ENCODE measurements around the gene ISM1. TPM values are rescaled to one million over a fixed set of nuclear protein-coding genes. Genes with fewer than 3 reads are reported as not detected.
A peak's percentile ranks its signal among the peaks of the same experiment; 100 is the strongest.

The ISM1 gene
- total and polyA plus RNA-seq, 2 of the 13 experiments (the other 11 are each of a cell fraction or from before 2014, with no cell fraction given), result 0.40 to 1.4 TPM

DNA sequence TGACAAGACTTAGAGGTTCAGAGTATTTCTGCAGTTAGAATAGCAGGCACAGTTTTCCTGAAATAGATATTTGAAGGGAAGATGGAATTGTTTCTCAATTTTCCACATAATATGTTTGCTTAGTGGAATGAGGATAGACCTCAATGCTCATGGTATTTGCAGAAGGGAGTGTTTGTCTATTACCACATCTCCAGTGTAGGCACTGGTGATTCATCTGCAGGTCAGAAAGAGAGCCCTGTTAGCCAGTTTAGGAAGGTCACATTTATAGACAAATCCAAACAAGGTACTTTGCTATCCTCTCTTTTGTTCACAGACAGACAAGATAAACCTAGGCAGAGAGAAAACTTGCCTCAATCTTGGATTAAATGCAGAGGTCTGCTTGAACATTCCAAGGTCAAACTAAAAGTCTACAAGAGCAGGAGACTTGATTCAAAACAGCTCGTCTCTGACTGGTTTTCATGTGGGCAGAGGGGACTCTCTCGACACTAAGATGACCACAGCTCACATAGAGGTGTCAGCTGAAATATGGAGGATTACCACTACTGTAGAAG is 22.8 kb downstream of the ISM1 start (continued):
- TF ChIP-seq, protein P1, sequence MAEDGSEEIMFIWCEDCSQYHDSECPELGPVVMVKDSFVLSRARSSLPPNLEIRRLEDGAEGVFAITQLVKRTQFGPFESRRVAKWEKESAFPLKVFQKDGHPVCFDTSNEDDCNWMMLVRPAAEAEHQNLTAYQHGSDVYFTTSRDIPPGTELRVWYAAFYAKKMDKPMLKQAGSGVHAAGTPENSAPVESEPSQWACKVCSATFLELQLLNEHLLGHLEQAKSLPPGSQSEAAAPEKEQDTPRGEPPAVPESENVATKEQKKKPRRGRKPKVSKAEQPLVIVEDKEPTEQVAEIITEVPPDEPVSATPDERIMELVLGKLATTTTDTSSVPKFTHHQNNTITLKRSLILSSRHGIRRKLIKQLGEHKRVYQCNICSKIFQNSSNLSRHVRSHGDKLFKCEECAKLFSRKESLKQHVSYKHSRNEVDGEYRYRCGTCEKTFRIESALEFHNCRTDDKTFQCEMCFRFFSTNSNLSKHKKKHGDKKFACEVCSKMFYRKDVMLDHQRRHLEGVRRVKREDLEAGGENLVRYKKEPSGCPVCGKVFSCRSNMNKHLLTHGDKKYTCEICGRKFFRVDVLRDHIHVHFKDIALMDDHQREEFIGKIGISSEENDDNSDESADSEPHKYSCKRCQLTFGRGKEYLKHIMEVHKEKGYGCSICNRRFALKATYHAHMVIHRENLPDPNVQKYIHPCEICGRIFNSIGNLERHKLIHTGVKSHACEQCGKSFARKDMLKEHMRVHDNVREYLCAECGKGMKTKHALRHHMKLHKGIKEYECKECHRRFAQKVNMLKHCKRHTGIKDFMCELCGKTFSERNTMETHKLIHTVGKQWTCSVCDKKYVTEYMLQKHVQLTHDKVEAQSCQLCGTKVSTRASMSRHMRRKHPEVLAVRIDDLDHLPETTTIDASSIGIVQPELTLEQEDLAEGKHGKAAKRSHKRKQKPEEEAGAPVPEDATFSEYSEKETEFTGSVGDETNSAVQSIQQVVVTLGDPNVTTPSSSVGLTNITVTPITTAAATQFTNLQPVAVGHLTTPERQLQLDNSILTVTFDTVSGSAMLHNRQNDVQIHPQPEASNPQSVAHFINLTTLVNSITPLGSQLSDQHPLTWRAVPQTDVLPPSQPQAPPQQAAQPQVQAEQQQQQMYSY (CRISPR knock-in tag; IDR thresholded peaks at IDR 0.05), result no peak; the same call in 1 of the 2 replicates
- TF ChIP-seq ASH2L (IDR thresholded peaks at IDR 0.05; ENCODE audit: insufficient read length, low read depth, low read length) (peak; percentile 82), TAF1 (CRISPR knock-in tag; IDR thresholded peaks at IDR 0.05) (no peak), MED13 (CRISPR knock-in tag; IDR thresholded peaks at IDR 0.05) (peak; percentile 95), ZBTB42 (CRISPR knock-in tag; IDR thresholded peaks at IDR 0.05) (no peak), GTF2F1 (IDR thresholded peaks at IDR 0.05; ENCODE audit: low read length) (no peak), NR1H2 (CRISPR knock-in tag; IDR thresholded peaks at IDR 0.05; ENCODE audit: borderline replicate concordance, low read depth) (no peak), GATAD2A (CRISPR knock-in tag; IDR thresholded peaks at IDR 0.05) (peak; percentile 100), CHCHD3 (CRISPR knock-in tag; IDR thresholded peaks at IDR 0.05) (no peak), HDAC6 (IDR thresholded peaks at IDR 0.05; ENCODE audit: low read depth, low read length) (no peak), ZMAT3 (CRISPR knock-in tag; conservative IDR thresholded peaks at IDR 0.05) (peak; percentile 61), EEA1 (CRISPR knock-in tag; IDR thresholded peaks at IDR 0.05; ENCODE audit: borderline replicate concordance) (no peak), SRY (CRISPR knock-in tag; IDR thresholded peaks at IDR 0.05) (no peak)
- TF ChIP-seq, protein P2, sequence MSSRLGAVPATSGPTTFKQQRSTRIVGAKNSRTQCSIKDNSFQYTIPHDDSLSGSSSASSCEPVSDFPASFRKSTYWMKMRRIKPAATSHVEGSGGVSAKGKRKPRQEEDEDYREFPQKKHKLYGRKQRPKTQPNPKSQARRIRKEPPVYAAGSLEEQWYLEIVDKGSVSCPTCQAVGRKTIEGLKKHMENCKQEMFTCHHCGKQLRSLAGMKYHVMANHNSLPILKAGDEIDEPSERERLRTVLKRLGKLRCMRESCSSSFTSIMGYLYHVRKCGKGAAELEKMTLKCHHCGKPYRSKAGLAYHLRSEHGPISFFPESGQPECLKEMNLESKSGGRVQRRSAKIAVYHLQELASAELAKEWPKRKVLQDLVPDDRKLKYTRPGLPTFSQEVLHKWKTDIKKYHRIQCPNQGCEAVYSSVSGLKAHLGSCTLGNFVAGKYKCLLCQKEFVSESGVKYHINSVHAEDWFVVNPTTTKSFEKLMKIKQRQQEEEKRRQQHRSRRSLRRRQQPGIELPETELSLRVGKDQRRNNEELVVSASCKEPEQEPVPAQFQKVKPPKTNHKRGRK (CRISPR knock-in tag; IDR thresholded peaks at IDR 0.05), result no peak
- TF ChIP-seq, protein P3, sequence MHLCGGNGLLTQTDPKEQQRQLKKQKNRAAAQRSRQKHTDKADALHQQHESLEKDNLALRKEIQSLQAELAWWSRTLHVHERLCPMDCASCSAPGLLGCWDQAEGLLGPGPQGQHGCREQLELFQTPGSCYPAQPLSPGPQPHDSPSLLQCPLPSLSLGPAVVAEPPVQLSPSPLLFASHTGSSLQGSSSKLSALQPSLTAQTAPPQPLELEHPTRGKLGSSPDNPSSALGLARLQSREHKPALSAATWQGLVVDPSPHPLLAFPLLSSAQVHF (CRISPR knock-in tag; IDR thresholded peaks at IDR 0.05), result no peak
- TF ChIP-seq, protein P4, sequence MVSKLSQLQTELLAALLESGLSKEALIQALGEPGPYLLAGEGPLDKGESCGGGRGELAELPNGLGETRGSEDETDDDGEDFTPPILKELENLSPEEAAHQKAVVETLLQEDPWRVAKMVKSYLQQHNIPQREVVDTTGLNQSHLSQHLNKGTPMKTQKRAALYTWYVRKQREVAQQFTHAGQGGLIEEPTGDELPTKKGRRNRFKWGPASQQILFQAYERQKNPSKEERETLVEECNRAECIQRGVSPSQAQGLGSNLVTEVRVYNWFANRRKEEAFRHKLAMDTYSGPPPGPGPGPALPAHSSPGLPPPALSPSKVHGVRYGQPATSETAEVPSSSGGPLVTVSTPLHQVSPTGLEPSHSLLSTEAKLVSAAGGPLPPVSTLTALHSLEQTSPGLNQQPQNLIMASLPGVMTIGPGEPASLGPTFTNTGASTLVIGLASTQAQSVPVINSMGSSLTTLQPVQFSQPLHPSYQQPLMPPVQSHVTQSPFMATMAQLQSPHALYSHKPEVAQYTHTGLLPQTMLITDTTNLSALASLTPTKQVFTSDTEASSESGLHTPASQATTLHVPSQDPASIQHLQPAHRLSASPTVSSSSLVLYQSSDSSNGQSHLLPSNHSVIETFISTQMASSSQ (IDR thresholded peaks at IDR 0.05; ENCODE audit: low read depth), result peak; percentile 90
- TF ChIP-seq, protein P4 (CRISPR knock-in tag; IDR thresholded peaks at IDR 0.05; ENCODE audit: borderline replicate concordance), result peak; percentile 98
- TF ChIP-seq, protein P5, sequence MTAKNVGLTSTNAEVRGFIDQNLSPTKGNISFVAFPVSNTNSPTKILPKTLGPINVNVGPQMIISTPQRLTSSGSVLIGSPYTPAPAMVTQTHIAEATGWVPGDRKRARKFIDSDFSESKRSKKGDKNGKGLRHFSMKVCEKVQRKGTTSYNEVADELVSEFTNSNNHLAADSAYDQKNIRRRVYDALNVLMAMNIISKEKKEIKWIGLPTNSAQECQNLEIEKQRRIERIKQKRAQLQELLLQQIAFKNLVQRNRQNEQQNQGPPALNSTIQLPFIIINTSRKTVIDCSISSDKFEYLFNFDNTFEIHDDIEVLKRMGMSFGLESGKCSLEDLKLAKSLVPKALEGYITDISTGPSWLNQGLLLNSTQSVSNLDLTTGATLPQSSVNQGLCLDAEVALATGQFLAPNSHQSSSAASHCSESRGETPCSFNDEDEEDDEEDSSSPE (CRISPR knock-in tag; IDR thresholded peaks at IDR 0.05), result peak; percentile 38; the same call in 1 of the 2 replicates

All from HepG2 (cell line).